ENCODE measurements around the gene WIPI1. TPM values are rescaled to one million over a fixed set of nuclear protein-coding genes. Genes with fewer than 3 reads are reported as not detected.
A peak's percentile ranks its signal among the peaks of the same experiment; 100 is the strongest.
"Not testable (repeated sequence)": the region's sequence is repeated elsewhere in the genome, so short reads cannot be mapped to it uniquely, and the experiment has no call there.

WIPI1 gene
- total RNA-seq, 1 donor from 2014 or later, result 8.2 TPM

GRCh38 chr17:68390888-68391545 lies 66.3 kb downstream of the WIPI1 start:
- DNase-seq (ENCODE audit: low spot score in 2 of 2), result no peak
- FAIRE-seq, result no peak

DNA sequence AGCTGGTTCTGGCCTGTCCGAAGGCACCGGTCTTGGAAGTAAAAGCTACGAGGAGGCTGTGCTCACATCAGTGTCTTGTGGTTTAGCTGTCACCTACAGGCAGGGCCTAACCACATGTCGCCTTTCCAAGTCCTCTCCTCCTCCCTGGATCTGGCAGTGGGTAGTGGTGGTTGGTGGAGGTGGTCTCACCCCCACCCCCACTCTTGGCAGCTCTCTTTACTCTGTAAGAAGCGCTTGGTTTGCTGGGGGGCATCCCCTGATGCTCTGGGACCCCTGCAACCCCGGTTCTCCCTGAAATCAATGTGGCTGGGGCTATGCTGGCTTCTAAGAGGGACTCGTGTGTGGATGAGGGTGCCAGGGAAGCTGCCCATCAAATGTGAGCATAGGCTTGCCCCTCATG lies 68.3 kb downstream of the WIPI1 start:
- no peak for FAIRE-seq
- no peak for DNase-seq (ENCODE audit: low spot score in 2 of 2)

DNA sequence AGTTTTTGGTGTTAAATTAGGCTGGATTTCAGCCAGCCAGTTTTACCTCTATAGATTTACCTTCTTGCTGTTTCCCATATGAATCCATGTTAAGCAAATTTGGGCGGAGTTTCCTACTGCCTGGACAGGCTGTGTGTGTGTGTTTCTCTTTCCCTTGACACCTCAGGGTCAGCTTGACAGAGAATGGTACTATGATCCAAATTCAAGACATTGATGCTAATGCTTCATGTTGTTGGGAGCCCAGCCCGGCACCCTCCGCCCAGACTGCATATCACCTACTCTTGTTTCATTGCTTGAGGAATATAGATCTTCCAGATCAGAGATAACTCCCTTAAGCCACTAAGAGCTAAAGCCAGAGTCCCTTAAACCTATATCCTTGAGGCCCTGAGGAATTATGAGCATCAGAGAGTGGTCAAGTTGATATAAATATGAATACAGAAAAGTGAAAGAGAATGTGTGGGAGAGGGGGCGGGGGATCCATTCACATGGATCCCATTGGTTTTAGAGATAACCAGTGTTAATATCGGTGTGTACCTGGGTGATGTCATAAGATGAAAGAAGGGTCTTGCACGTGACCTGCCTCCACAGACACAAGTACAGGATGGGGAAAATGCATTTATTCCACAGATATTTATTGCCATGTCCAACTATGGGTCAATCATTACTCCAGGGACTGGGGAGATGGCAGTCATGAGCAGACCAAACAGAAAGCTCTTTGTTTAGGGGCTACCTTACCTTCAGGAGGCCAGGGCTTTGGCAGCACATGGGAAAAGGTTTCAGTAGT lies 69.7 kb downstream of the WIPI1 start:
- FAIRE-seq, result no peak

GRCh38 chr17:68385490-68386215 lies 71.6 kb downstream of the WIPI1 start:
- no peak for DNase-seq (ENCODE audit: low spot score in 2 of 2)
- FAIRE-seq, result no peak

More for the DNA sequence above, 69.7 kb downstream of the WIPI1 start:
- DNase-seq (ENCODE audit: low spot score in 2 of 2), result no peak

- FAIRE-seq (no peak), DNase-seq (ENCODE audit: low spot score in 2 of 2) (no peak)
Observed at GRCh38 chr17:68384941-68385340, 72.4 kb downstream of the WIPI1 start.

DNA sequence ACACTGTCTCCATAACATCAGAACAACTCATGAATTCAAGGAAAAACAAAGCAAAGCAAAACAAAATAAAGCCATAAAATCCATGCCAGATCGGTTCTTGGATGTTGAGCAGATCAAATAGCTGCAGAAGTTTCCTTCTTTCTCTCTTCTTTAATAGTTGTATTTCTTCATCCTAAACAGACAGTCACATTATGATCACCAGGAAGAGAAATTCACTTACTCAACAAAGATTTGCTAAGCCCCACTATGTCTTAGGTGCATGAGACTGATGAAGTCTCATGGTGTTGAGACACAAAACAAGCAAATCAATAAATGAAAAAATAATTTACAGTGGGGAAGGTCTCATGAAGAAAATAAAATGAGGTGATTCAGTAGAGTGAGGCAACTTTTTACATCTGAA lies 72.8 kb downstream of the WIPI1 start:
- FAIRE-seq (no peak), DNase-seq (ENCODE audit: low spot score in 2 of 2) (no peak)

DNA sequence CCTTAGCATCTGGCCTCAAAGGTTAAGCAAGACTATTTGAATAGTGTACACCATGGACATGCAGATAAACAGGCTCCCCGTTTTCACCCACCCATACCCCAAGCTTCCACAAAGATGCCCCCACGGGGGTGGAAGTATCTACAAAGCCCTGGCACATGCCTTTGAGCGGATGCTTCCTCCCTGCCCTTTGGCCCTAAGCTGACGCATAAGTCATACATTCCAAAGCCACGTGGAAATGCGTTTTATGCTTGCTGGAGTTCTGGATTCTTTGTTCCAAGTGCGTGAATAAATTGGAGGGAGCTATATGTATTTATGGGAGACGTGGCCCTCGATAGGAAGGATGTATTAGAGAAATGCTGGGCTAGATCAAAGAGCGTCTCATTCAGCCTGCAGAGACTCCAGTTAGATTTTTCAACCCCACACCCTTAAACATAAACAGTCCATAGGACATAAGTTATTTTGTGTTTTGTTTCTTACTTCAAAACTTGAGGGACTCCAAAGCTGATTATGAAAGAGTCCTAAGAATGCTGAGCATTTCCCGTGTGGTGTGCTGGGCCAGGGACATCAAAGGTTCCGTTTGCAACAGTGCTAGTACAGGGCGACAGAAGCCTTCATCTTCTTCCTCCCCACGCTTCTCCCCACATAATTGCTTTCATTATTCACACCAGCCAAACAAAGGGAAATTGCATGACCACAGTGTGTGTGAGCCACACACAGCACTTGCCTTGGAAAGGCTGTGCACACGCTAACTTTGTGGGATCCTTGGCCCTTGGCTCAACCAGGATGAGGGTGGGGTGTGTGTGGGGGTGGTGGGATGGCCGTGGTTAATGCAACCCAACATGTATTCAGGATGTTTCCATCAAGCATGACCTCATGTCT lies 73.6 kb downstream of the WIPI1 start:
- DNase-seq (ENCODE audit: low spot score in 2 of 2) (no peak), FAIRE-seq (no peak)

GRCh38 chr17:68383120-68383442 lies 74.2 kb downstream of the WIPI1 start:
- no peak for DNase-seq (ENCODE audit: low spot score in 2 of 2)
- no peak for FAIRE-seq

DNA sequence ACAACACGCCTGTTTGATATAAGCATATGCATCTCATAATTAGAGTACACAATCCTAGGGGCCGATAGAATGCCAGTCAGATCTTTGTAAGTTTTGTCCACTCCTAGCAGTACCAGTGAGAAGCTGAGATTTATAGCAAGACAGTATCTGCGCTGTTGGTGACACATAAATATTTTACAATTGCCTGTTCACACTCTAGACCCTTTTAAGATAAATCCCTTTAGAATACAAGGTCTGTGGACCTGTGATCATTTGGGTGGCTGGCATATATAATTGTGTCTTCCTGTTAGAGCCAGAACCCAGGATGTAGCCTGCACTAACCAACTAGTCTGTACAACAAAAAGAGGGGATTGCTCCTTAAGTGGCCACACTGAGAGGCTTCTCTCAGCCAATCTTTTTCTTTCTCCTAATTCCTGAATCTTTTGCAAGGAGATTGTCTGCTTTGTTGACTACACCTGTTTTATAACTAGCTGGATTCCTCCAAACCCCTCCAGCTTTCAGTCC lies 74.7 kb downstream of the WIPI1 start:
- DNase-seq (ENCODE audit: low spot score in 2 of 2), result no peak
- no peak for FAIRE-seq

DNA sequence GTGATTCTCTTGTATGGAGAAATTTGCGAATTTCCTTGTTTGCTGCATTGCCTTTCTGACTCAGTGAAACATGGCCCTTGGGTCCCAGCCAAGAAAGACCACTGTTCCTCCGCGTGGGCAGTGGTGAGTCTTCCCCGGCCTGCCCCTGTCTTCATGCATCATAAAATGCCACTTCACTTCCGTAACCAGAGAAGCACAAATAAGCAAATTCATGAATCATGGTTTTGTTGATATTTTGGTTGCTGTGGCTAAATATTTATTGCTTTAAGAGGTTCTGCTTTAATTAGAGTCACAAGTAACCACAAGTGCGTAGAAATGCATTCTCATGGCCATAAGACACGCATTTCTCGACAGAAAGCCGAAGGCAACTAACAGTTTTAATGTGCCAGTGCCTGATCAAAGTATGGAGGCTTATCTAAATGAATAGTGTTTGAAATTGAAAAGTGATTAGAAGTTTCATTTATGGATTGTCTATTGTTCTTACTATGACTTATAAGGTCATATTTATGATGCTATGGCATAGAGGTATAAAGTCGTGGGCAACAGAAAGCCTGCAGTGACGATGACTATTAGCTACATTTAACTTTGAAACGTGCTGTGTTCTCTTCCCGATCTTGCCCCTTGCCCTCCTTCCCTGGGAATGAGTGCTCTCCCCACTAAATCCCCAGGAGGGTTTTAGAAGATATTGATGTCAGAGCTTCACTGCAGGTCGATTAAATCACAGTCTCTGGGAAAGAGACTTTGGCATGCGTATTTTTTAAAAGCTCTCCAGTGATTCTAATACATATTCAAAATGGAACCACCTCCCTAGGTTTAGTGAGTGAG lies 76.0 kb downstream of the WIPI1 start:
- DNase-seq (ENCODE audit: low spot score in 2 of 2) (no peak), FAIRE-seq (no peak)

GRCh38 chr17:68379692-68380677 lies 77.3 kb downstream of the WIPI1 start:
- no peak for FAIRE-seq

DNA sequence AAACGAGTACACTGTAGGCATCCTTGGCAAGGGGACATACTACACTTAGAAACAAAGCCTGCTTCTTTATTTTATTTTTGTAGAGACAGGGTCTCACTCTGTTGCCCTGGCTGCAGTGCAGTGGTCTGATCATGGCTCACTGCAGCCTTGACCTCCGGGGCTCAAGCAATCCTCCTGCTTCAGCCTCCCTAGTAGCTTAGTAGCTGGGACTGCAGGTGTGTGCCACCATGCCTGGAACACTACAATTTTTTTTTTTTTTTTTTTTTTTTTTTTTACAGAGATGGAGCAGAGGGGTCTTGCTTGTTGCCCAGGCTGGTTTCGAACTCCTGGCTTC lies 78.2 kb downstream of the WIPI1 start:
- FAIRE-seq (no peak), DNase-seq (ENCODE audit: low spot score in 2 of 2) (no peak)

More at GRCh38 chr17:68379692-68380677, 77.3 kb downstream of the WIPI1 start:
- no peak for DNase-seq (ENCODE audit: low spot score in 2 of 2)

DNA sequence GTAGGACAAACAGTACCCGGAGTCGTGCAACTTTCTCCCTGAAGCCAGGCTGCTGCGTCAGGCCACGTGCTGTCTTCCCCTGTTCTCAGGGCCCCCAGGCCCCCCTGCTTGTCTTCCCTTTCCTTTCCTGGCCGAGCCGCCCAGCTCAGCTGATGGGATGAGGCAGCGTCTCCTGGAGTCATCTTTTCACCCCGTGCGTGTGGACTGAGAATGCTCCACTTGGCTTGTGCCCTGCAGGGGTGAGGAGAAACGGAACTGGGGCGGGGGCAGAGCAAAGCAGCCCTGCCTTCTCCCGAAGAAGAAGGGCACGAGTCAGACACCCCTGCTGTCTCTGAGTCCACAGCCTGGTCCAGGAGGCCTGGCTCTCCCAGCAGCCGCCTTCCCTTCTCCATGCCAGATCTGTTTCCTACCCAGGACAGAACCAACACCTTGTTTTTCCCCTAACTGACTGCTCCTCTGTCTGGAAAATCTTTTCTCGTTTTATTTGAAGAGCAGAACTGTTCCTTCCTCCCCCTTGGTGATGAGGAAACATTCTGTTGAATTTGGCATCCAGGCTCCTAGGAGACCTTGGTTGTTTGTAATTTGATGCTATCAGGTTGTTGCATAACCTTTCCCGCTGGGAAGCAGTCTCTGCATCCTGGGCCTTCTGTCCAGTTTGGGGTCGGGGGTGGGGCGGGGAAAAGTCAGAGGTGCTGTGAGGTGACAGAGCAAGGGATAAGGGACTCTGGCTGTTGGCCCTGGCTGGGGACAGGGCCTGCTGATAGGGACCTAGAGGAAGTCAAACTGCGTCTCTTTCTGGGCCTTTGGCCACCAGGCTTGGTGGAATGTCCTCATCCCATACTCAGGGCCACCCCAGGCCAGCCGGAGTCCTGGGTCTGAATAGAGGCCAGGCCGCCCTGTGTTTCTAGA lies 78.8 kb downstream of the WIPI1 start:
- FAIRE-seq, result no peak
- peak in 1 of 2 donors; percentile 37 for DNase-seq (ENCODE audit: low spot score in 2 of 2)

GRCh38 chr17:68377771-68378267 lies 79.5 kb downstream of the WIPI1 start:
- no peak for DNase-seq (ENCODE audit: low spot score in 2 of 2)
- no peak for FAIRE-seq

DNA sequence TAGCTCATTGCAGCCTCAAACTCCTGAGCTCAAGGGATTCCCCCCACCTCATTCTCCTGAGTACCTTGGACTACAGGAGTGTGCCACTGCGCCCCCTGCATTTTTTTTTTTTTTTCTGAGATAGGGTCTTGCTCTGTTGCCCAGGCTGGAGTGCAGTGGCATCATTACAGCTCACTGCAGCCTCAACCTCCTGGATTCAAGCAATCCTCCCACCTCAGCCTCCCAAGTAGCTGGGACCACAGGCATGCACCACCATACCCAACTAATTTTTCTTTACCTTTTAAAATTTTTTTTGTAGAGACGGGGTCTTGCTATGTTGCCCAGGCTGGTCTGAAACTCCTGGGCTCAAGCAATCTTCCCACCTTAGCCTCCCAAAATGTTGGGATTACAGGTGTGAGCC lies 81.1 kb downstream of the WIPI1 start:
- FAIRE-seq; DNase-seq (ENCODE audit: low spot score in 2 of 2): not testable (repeated sequence)

DNA sequence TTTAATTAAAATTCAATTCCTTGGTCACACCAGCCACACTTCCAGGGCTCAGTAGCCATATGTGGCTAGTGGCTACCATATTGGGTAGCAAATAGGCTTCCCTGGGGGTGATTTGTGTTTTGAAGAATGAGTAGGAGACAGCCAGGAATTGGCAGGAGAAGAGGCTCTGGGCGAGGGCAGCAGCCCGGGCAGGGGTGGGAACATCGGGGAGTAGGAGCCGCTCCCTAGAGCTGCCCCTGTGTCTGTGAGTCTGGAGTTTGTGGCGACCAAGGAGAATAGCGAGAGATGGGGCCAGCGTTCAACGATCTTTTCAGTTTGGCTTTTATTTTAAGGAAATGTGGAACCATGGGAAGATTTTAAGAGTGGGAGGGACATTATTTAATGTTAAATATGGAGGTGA lies 81.7 kb downstream of the WIPI1 start:
- DNase-seq (ENCODE audit: low spot score in 2 of 2) (no peak), FAIRE-seq (no peak)
